ENCODE measurements around the gene PHKB.
"Not testable (repeated sequence)": the region's sequence is repeated elsewhere in the genome, so short reads cannot be mapped to it uniquely, and the experiment has no call there.

- TF ChIP-seq CTCF (conservative IDR thresholded peaks at IDR 0.05 in 1 of 2, IDR thresholded peaks at IDR 0.05 in 1 of 2; ENCODE audit: extremely low read depth in 1 of 2, insufficient read depth in 1 of 2, low read depth in 1 of 2, low read length in 2 of 2); EZH2 (IDR thresholded peaks at IDR 0.05; ENCODE audit: borderline replicate concordance, low read length): not testable (repeated sequence)
Measured at GRCh38 chr16:47539707-47540670, 78.9 kb downstream of the PHKB start.

Measured in mammary epithelial cell (primary cell).